H1 (cell line): ENCODE measurements around the gene PTCH2. TPM values are rescaled to one million over a fixed set of nuclear protein-coding genes. Genes with fewer than 3 reads are reported as not detected.

ENCODE experiments used
- CTCF ChIA-PET: fragments of 300-600 bp; sonication (Branson Sonifier 250); formaldehyde crosslinking; loops from one replicate; lab custom pipeline; 2021; ENCODE audit not compliant: partially characterized antibody; lab: Charles Lee
- POLR2A ChIA-PET: fragments of 300-600 bp; sonication (Branson Sonifier 250); formaldehyde crosslinking; loops from one replicate; lab custom pipeline; 2021; ENCODE audit warnings: inconsistent platforms; ENCODE audit not compliant: partially characterized antibody; lab: Charles Lee
- DNase-seq, 2 experiments: peaks; one replicate each; pipeline versions ENCODE4 v3.0.0 to v3.0.0-alpha.2; 2010 to 2022; ENCODE audit warnings: low spot score in 2 of 2, low read depth in 1 of 2, mixed read lengths in 1 of 2
- FAIRE-seq: peaks from 2 replicates; lab custom pipeline; 2011; peaks lifted over from hg19 to GRCh38; lab: Jason Lieb, UNC
- H2AFZ ChIP-seq: 2 replicates; pipeline ENCODE4 v1.8.1; 2012; ENCODE audit warnings: low read length, inconsistent platforms
- H2AK5ac ChIP-seq: 2 replicates; pipeline ENCODE4 v1.6.1; 2013; ENCODE audit warnings: low read depth, low read length
- H2BK120ac ChIP-seq: replicated peaks from 2 replicates; pipeline ENCODE3; 2013; ENCODE audit warnings: low read depth, low read length, inconsistent platforms
- H2BK12ac ChIP-seq: 2 replicates; pipeline ENCODE4 v1.6.1; 2013; ENCODE audit warnings: low read depth, low read length
- H2BK15ac ChIP-seq: 2 replicates; pipeline ENCODE4 v1.6.1; 2013; ENCODE audit warnings: low read length
- H2BK20ac ChIP-seq: 2 replicates; pipeline ENCODE4 v1.6.1; 2013; ENCODE audit warnings: low read length
- H2BK5ac ChIP-seq: 2 replicates; pipeline ENCODE4 v1.6.1; 2013; ENCODE audit warnings: low read depth, low read length
- H3K14ac ChIP-seq: 2 replicates; pipeline ENCODE4 v1.6.1; 2013; ENCODE audit warnings: inconsistent platforms; ENCODE audit not compliant: insufficient read length
- H3K18ac ChIP-seq: 2 replicates; pipeline ENCODE4 v1.6.1; 2013; ENCODE audit warnings: low read length; ENCODE audit errors: extremely low read depth
- H3K23ac ChIP-seq: 2 replicates; pipeline ENCODE4 v1.6.1; 2013; ENCODE audit warnings: inconsistent platforms; ENCODE audit not compliant: insufficient read length
- H3K23me2 ChIP-seq: 2 replicates; pipeline ENCODE4 v1.6.1; 2013; ENCODE audit warnings: low read depth, low read length
- H3K27ac ChIP-seq: 2 replicates; pipeline ENCODE4 v1.6.1; 2011; ENCODE audit warnings: low read depth, low read length, inconsistent platforms
- H3K27me3 ChIP-seq, 4 experiments: replicated peaks in 1 of 4; 1 replicate in 1 of 4; 2 replicates in 3 of 4; pipeline versions ENCODE4 v1.6.1 to v1.8.1; 2011 to 2013; ENCODE audit warnings: low read length in 3 of 4, mild to moderate bottlenecking in 3 of 4, inconsistent platforms in 2 of 4, mixed read lengths in 2 of 4, moderate library complexity in 1 of 4; ENCODE audit not compliant: control insufficient read depth in 3 of 4, insufficient read depth in 3 of 4; ENCODE audit errors: extremely low read depth in 1 of 4
- H3K36me3 ChIP-seq, 4 experiments: 2 replicates each; pipeline versions ENCODE4 v1.6.1 to v1.8.1; 2011 to 2013; ENCODE audit warnings: mild to moderate bottlenecking in 4 of 4, low read length in 3 of 4, moderate library complexity in 2 of 4, control low read depth in 1 of 4, inconsistent platforms in 1 of 4; ENCODE audit not compliant: insufficient read depth in 4 of 4, control insufficient read depth in 2 of 4
- H3K4ac ChIP-seq: replicated peaks from 2 replicates; pipeline ENCODE3; 2013; ENCODE audit warnings: low read length, low read depth, mixed read lengths, inconsistent platforms; ENCODE audit not compliant: insufficient read length
- H3K4me1 ChIP-seq, 4 experiments: replicated peaks in 1 of 4; 1 replicate in 1 of 4; 2 replicates in 3 of 4; pipeline versions ENCODE4 v1.6.1 to v1.8.1; 2011 to 2013; ENCODE audit warnings: low read length in 3 of 4, inconsistent platforms in 2 of 4, mixed read lengths in 1 of 4; ENCODE audit not compliant: insufficient read depth in 4 of 4, control insufficient read depth in 3 of 4
- H3K4me2 ChIP-seq, 2 experiments: 2 replicates each; pipeline versions ENCODE4 v1.6.1 to v1.8.1; 2011 to 2013; ENCODE audit warnings: low read depth in 2 of 2, low read length in 2 of 2, control low read depth in 1 of 2, inconsistent platforms in 1 of 2, mild to moderate bottlenecking in 1 of 2; ENCODE audit not compliant: insufficient read depth in 1 of 2
- H3K4me3 ChIP-seq, 4 experiments: fragments of 200-600, 300-600 bp in 1 of 4; sonication (generic), shearing (Covaris generic), sonication (Bioruptor Twin) in 1 of 4; 2 replicates each; pipeline versions ENCODE4 v1.5.1 to v1.8.1; 2011 to 2016; ENCODE audit warnings: low read length in 4 of 4, low read depth in 3 of 4, control low read depth in 2 of 4, inconsistent platforms in 2 of 4, mild to moderate bottlenecking in 2 of 4, mixed read lengths in 1 of 4, moderate library complexity in 1 of 4; ENCODE audit not compliant: insufficient read depth in 2 of 4; ENCODE audit errors: extremely low read depth in 1 of 4
- H3K56ac ChIP-seq: replicated peaks from 2 replicates; pipeline ENCODE3; 2013; ENCODE audit warnings: low read depth, mild to moderate bottlenecking, mixed read lengths, low read length, inconsistent platforms; ENCODE audit not compliant: insufficient read length
- H3K79me1 ChIP-seq: 2 replicates; pipeline ENCODE4 v1.6.1; 2013; ENCODE audit warnings: low read depth, low read length, control low read depth
- H3K79me2 ChIP-seq, 2 experiments: 2 replicates each; pipeline versions ENCODE4 v1.6.1 to v1.8.1; 2012 to 2013; ENCODE audit warnings: low read length in 2 of 2, mild to moderate bottlenecking in 2 of 2, inconsistent platforms in 1 of 2; ENCODE audit not compliant: insufficient read depth in 2 of 2, control insufficient read depth in 1 of 2
- H3K9ac ChIP-seq, 4 experiments: replicated peaks in 1 of 4; 1 replicate in 1 of 4; 2 replicates in 3 of 4; pipeline versions ENCODE4 v1.6.1 to v1.8.1; 2011 to 2013; ENCODE audit warnings: low read depth in 3 of 4, low read length in 3 of 4, control low read depth in 2 of 4, mild to moderate bottlenecking in 2 of 4, moderate library complexity in 2 of 4, inconsistent platforms in 1 of 4; ENCODE audit errors: extremely low read depth in 1 of 4
- H3K9me3 ChIP-seq, 2 experiments: 2 replicates each; pipeline versions ENCODE4 v1.6.1 to v1.8.1; 2012 to 2013; ENCODE audit warnings: mild to moderate bottlenecking in 2 of 2, moderate library complexity in 2 of 2, control low read depth in 1 of 2, inconsistent platforms in 1 of 2, low read depth in 1 of 2, low read length in 1 of 2, mixed read lengths in 1 of 2; ENCODE audit not compliant: insufficient read depth in 2 of 2
- H4K20me1 ChIP-seq, 2 experiments: replicated peaks in 1 of 2; 2 replicates each; pipeline versions ENCODE3 to v1.8.1; 2011 to 2013; ENCODE audit warnings: inconsistent platforms in 2 of 2, low read length in 2 of 2, mild to moderate bottlenecking in 1 of 2; ENCODE audit not compliant: insufficient read depth in 2 of 2, control insufficient read depth in 1 of 2
- H4K5ac ChIP-seq: 2 replicates; pipeline ENCODE4 v1.6.1; 2013; ENCODE audit warnings: low read length, low read depth, mixed read lengths, inconsistent platforms; ENCODE audit not compliant: insufficient read length
- H4K8ac ChIP-seq: 2 replicates; pipeline ENCODE4 v1.8.0; 2013; ENCODE audit warnings: mild to moderate bottlenecking, moderate library complexity, low read length, inconsistent platforms; ENCODE audit not compliant: insufficient read depth; ENCODE audit errors: extremely low read depth
- H4K91ac ChIP-seq: replicated peaks from 2 replicates; pipeline ENCODE3; 2013; ENCODE audit warnings: low read length, mixed read lengths, inconsistent platforms; ENCODE audit not compliant: insufficient read length
- CBX5 ChIP-seq: fragments of 300-800, 300-1000 bp; sonication (generic); IDR thresholded peaks from 2 replicates; pipeline ENCODE4 v1.7.1; 2016; ENCODE audit warnings: antibody characterized with exemption, low read length, low read depth
- CEBPB ChIP-seq: IDR thresholded peaks from 2 replicates; pipeline ENCODE4 v1.6.1; 2012; ENCODE audit warnings: low read depth, low read length
- HDAC2 ChIP-seq, 2 experiments: fragments of 300-600 bp in 1 of 2; sonication (generic) in 1 of 2; IDR thresholded peaks; 2 replicates each; pipeline ENCODE4 v1.6.1; 2011 to 2012; ENCODE audit warnings: low read depth in 2 of 2, low read length in 2 of 2, mild to moderate bottlenecking in 2 of 2, moderate library complexity in 2 of 2, borderline replicate concordance in 1 of 2, inconsistent platforms in 1 of 2
- RAD21 ChIP-seq, 2 experiments: IDR thresholded peaks in 1 of 2; conservative IDR thresholded peaks in 1 of 2; 2 replicates each; pipeline ENCODE4 v1.6.1; 2011; ENCODE audit warnings: low read depth in 2 of 2, low read length in 2 of 2, improper control_type of control experiment in 1 of 2, inconsistent platforms in 1 of 2, mild to moderate bottlenecking in 1 of 2, moderate library complexity in 1 of 2
- SP4 ChIP-seq: IDR thresholded peaks from 2 replicates; pipeline ENCODE4 v1.6.1; 2012; ENCODE audit warnings: low read length, inconsistent platforms
- WGBS, 2 experiments: shearing (Covaris generic) in 1 of 2; methylation state at CpG; one replicate each; pipeline versions ENCODE4 v1.1.6 to v1.1.7; 2013 to 2015; ENCODE audit warnings: low lambda C conversion rate in 2 of 2, mixed read lengths in 2 of 2, inconsistent platforms in 1 of 2, low coverage in 1 of 2, missing lambda C conversion rate in 1 of 2; ENCODE audit not compliant: insufficient replicate concordance in 2 of 2, insufficient coverage in 1 of 2, insufficient read length in 1 of 2; ENCODE audit errors: extremely low coverage in 1 of 2, missing lambda C conversion rate in 1 of 2; 5-methylcytosine and 5-hydroxymethylcytosine counted together
- polyA plus RNA-seq, 7 experiments: library from polyadenylated mRNA; depleted of rRNA in 3 of 7; stranded (reverse) in 5 of 7; unstranded in 2 of 7; fragments of >200 nt in 5 of 7; fragments of 200-250 nt in 2 of 7; gene quantifications; 1 replicate in 5 of 7; 2 replicates in 1 of 7; 4 replicates in 1 of 7; pipeline versions ENCODE4 v1.2.1 to v1.2.3, GENCODE V29; 2011 to 2013; ENCODE audit warnings: missing spikeins in 2 of 7, mixed read lengths in 2 of 7
- total RNA-seq: library from RNA; stranded (reverse); fragmentation: NEBNext Ultra II Directional; extraction: Animal tissue kit (Norgen Biotek cat#: 25700); gene quantifications from 2 replicates; pipeline ENCODE4 v1.2.1, GENCODE V29; 2021
- TF ChIP-seq, protein P1 (sequence below): IDR thresholded peaks from 2 replicates; pipeline ENCODE4 v1.6.1; 2012; ENCODE audit warnings: inconsistent platforms
- TF ChIP-seq, protein P2 (sequence below): IDR thresholded peaks from 2 replicates; pipeline ENCODE4 v1.6.1; 2012; ENCODE audit warnings: low read length, inconsistent platforms

The PTCH2 gene
- total and polyA plus RNA-seq, 2 of the 8 experiments (the other 6 are each of a cell fraction or from before 2014, with no cell fraction given): 0.35 to 1.2 TPM

DNA sequence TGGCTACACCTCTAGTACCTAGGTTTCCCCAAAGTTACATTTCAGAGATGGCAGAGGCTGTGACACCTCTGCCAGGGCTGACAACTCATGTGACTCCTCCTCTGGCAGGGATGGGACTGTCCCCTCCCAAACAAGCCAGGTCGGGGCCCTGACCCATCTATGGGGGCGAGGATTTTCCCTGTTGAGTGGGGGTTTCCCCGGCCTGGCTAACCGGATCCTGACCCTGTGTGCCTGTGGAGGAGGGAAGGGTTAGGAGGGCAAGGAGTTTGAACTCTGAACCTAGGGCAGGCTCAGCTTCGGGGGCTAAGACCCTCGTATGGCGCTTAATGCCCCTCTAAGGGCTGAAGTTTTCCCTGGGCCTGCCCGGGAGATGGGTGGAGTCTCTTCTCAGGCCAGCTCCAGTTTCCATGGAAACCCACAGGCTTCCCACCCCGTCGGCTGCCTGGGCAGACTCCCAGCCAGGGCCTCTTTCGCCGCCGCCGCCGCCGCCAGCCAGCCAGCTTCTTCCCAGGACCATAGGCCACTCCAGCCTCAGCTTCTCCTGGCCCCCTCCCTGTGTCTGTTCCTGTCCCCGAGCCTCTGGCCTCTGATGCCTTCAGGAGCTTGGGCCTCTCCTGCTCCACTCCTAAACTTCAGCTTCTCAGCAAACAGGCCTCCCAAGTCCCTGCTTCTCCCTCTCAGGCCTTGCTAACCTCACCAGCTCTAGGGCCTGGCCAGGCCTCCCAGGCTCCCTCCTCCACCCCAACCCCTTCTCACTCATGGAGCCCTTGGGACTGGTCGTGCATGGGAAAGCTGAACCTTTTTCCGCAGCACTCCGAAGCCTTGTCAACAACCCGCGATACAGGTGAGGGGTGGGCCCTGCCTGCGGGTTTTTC is 34.8 kb downstream of the PTCH2 start, which contains the start of gene BTBD19:
BTBD19 (plus strand) TSS at position 461 of the 875 bp plus-strand sequence; CDS start at position 759, 298 bp downstream.
- peak within 1 kb of the TSS; percentile 96 for H3K27ac ChIP-seq
- peak within 1 kb of the TSS in 2 of 4 experiments; percentile 5 to 37; a peak in 3 of 8 replicates for H3K4me3 ChIP-seq
- no peaks in the 10 kb centered on the region for H3K79me2 ChIP-seq
- H3K9me3 ChIP-seq: no peaks in the 10 kb centered on the region
- no peak within 1 kb of the TSS for H2AFZ ChIP-seq
- peak within 1 kb of the TSS; percentile 94 for H3K4ac ChIP-seq
- peak within 1 kb of the TSS; percentile 96 for H2AK5ac ChIP-seq
- H2BK12ac ChIP-seq: peak within 1 kb of the TSS; percentile 100
- peak within 1 kb of the TSS; percentile 92 for H2BK15ac ChIP-seq
- WGBS, 2 experiments: 52% methylated on average over 23 of the region's 23 CpGs; no CpG with 5 or more reads in 1 of the 2 experiments
- CTCF ChIA-PET: interaction anchor here (0.5 to 5.4 kb wide), 18 partner anchors 9 to 85 kb away, joined by 3 to 37 read pairs (median 8); partner anchors contain the start of genes BEST4, PLK3 and RNU5D-1
- peak within 1 kb of the TSS; percentile 84; the same call in 1 of the 2 replicates for H4K8ac ChIP-seq
- peak within 1 kb of the TSS; percentile 69 for H4K5ac ChIP-seq
- peak within 1 kb of the TSS; percentile 94 for H4K91ac ChIP-seq
- peaks cover 0 to 12% (median 3%) of the 10 kb centered on the region in 4 experiments; a peak in 4 of 8 replicates for H3K36me3 ChIP-seq
- POLR2A ChIA-PET: interaction anchor here (0.6 to 19.2 kb wide), 21 partner anchors 8 to 713 kb away, joined by 3 to 547 read pairs (median 7); partner anchors contain the start of genes BEST4, PLK3, PTCH2 and RPS8
- H2BK120ac ChIP-seq: peak within 1 kb of the TSS; percentile 71
- H3K23me2 ChIP-seq: peaks cover 3% of the 10 kb centered on the region; the same call in 1 of the 2 replicates
- H2BK5ac ChIP-seq: peak within 1 kb of the TSS; percentile 98
- H3K56ac ChIP-seq: no peak within 1 kb of the TSS
- H3K9ac ChIP-seq: peak within 1 kb of the TSS in 3 of 4 experiments; percentile 42 to 80 (median 74); a peak in 4 of 7 replicates
- peaks cover 10 to 42% (median 33%) of the 10 kb centered on the region in 4 experiments for H3K4me1 ChIP-seq
- H3K23ac ChIP-seq: no peak within 1 kb of the TSS
- no peak for FAIRE-seq
- H2BK20ac ChIP-seq: peak within 1 kb of the TSS; percentile 99
- peak in 1 of 2 experiments; percentile 84 for DNase-seq
- no peaks in the 10 kb centered on the region for H3K79me1 ChIP-seq
- H4K20me1 ChIP-seq: no peaks in the 10 kb centered on the region
- peaks cover 0 to 8% (median 1%) of the 10 kb centered on the region in 4 experiments; a peak in 4 of 7 replicates for H3K27me3 ChIP-seq
- peak within 1 kb of the TSS; percentile 56 to 58 for H3K4me2 ChIP-seq
- H3K14ac ChIP-seq: no peak within 1 kb of the TSS
- peak within 1 kb of the TSS; percentile 88 for H3K18ac ChIP-seq
- TF ChIP-seq, protein P1, sequence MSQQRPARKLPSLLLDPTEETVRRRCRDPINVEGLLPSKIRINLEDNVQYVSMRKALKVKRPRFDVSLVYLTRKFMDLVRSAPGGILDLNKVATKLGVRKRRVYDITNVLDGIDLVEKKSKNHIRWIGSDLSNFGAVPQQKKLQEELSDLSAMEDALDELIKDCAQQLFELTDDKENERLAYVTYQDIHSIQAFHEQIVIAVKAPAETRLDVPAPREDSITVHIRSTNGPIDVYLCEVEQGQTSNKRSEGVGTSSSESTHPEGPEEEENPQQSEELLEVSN: no peak
- TF ChIP-seq CEBPB (no peak), CBX5 (no peak), HDAC2 (IDR thresholded peaks at IDR 0.05; ENCODE audit: borderline replicate concordance in 1 of 2, low read depth in 2 of 2, low read length in 2 of 2) (no peak), RAD21 (IDR thresholded peaks at IDR 0.05 in 1 of 2, conservative IDR thresholded peaks at IDR 0.05 in 1 of 2; ENCODE audit: low read depth in 2 of 2, low read length in 2 of 2) (no peak), SP4 (no peak)
- TF ChIP-seq, protein P2, sequence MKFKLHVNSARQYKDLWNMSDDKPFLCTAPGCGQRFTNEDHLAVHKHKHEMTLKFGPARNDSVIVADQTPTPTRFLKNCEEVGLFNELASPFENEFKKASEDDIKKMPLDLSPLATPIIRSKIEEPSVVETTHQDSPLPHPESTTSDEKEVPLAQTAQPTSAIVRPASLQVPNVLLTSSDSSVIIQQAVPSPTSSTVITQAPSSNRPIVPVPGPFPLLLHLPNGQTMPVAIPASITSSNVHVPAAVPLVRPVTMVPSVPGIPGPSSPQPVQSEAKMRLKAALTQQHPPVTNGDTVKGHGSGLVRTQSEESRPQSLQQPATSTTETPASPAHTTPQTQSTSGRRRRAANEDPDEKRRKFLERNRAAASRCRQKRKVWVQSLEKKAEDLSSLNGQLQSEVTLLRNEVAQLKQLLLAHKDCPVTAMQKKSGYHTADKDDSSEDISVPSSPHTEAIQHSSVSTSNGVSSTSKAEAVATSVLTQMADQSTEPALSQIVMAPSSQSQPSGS: 0 out of 2 replicates have a peak, but pooled peaks have one; percentile 3
